Transverse colon (tissue), 4 donors: Measurements from ENCODE around the gene STON2. TPM values are rescaled to one million over a fixed set of nuclear protein-coding genes. Genes with fewer than 3 reads are reported as not detected.

ENCODE experiments used
- DNase-seq: peaks from one replicate; pipeline ENCODE4 v3.0.0-alpha.2; 2019
- H3K27ac ChIP-seq, 4 donors: fragments of 200-600 bp; sonication (generic); 2 replicates each; pipeline ENCODE4 v1.5.1; 2016 to 2018; ENCODE audit warnings: inconsistent platforms in 4 of 4
- H3K27me3 ChIP-seq: fragments of 200-600 bp; sonication (generic); 2 replicates; pipeline ENCODE4 v1.5.1; 2017; ENCODE audit warnings: inconsistent platforms
- H3K36me3 ChIP-seq, 4 donors: fragments of 200-600 bp; sonication (generic); 2 replicates each; pipeline ENCODE4 v1.5.1; 2017 to 2019; ENCODE audit warnings: inconsistent platforms in 4 of 4
- H3K4me1 ChIP-seq, 4 donors: fragments of 200-600 bp; sonication (generic); 2 replicates each; pipeline ENCODE4 v1.5.1; 2017 to 2020; ENCODE audit warnings: inconsistent platforms in 4 of 4
- H3K4me3 ChIP-seq, 4 donors: fragments of 200-600 bp; sonication (generic); 1 replicate in 1 of 4; 2 replicates in 3 of 4; pipeline versions ENCODE4 v1.5.1 to v1.6.1; 2017 to 2019; ENCODE audit warnings: inconsistent platforms in 4 of 4
- H3K9me3 ChIP-seq, 2 donors: fragments of 200-600 bp; sonication (generic); 2 replicates each; pipeline ENCODE4 v1.5.1; 2017 to 2019; ENCODE audit warnings: inconsistent platforms in 2 of 2
- CTCF ChIP-seq, 5 experiments: fragments of 200-600 bp in 3 of 5; fragments of 450-650 bp in 2 of 5; sonication (generic) in 3 of 5; IDR thresholded peaks; 1 replicate in 2 of 5; 2 replicates in 3 of 5; pipeline ENCODE4 v1.5.1; 2016 to 2017; ENCODE audit warnings: antibody characterized with exemption in 5 of 5, inconsistent platforms in 3 of 5, mild to moderate bottlenecking in 2 of 5, moderate library complexity in 1 of 5
- EP300 ChIP-seq: sonication (generic); formaldehyde crosslinking; IDR thresholded peaks from one replicate; pipeline ENCODE4 v1.6.1; 2017; ENCODE audit warnings: antibody characterized with exemption, low read depth
- POLR2A ChIP-seq: fragments of 450-650 bp; IDR thresholded peaks from one replicate; pipeline ENCODE4 v1.6.1; 2016; ENCODE audit warnings: antibody characterized with exemption, mild to moderate bottlenecking, moderate library complexity
- POLR2AphosphoS5 ChIP-seq, 3 donors: sonication (generic); formaldehyde crosslinking; IDR thresholded peaks; one replicate each; pipeline ENCODE4 v1.6.1; 2016; ENCODE audit warnings: antibody characterized with exemption in 3 of 3
- WGBS, 2 donors: methylation state at CpG; one replicate each; pipeline ENCODE4 v1.1.5; 2018; ENCODE audit warnings: low coverage in 1 of 2; 5-methylcytosine and 5-hydroxymethylcytosine counted together
- in situ Hi-C, 4 donors: fragments of 200-750 bp; cut with MboI; loops; one replicate each; pipeline versions ENCODE4 v1.15.0 to v1.15.1; 2017; ENCODE audit warnings: low sequenced_read_pairs in 3 of 4, low pct_ligation_motif_present in 1 of 4, low pct_unique_long_range_greater_than_20kb in 1 of 4
- intact Hi-C: fragments of 100-400 bp; cut with DNase I; formaldehyde crosslinking; loops from one replicate; pipeline ENCODE4 v1.15.1; 2023; ENCODE audit warnings: low total_unique reads
- total RNA-seq, 4 donors: library from RNA; depleted of rRNA; stranded (reverse); fragments of >200 nt; gene quantifications; one replicate each; pipeline ENCODE4 v1.1.0, GENCODE V29; 2016

STON2 gene
- total RNA-seq, 4 donors from 2014 or later = 10.8 to 39.4 (median 17.5) TPM

GRCh38 chr14:81446279-81447007 lies 46.3 kb upstream of the STON2 start:
- peaks cover 7% of the 10 kb centered on the region for H3K27me3 ChIP-seq
- H3K9me3 ChIP-seq = no peaks in the 10 kb centered on the region
- DNase-seq = no peak
- no peaks in the 10 kb centered on the region for H3K36me3 ChIP-seq
- in situ Hi-C loops = loop anchor here in 1 of 4 donors (10.0 kb wide), 1 partner anchor 172 kb away; no protein-coding TSS in a partner anchor
- no peak for TF ChIP-seq EP300
- TF ChIP-seq POLR2AphosphoS5 (IDR thresholded peaks at IDR 0.05) = no peak
- TF ChIP-seq POLR2A = no peak
- TF ChIP-seq CTCF (IDR thresholded peaks at IDR 0.05) = no peak
- WGBS, 2 donors = 80 to 89% methylated on average over 1 to 9 of the region's 9 CpGs
- intact Hi-C loops = no loop called here
- H3K4me1 ChIP-seq = peaks cover 0 to 13% (median 5%) of the 10 kb centered on the region in 4 donors
- H3K27ac ChIP-seq = no peak overlapping the region
- no peak overlapping the region for H3K4me3 ChIP-seq

- intact Hi-C loops (no loop called here), in situ Hi-C loops (loop anchor here in 1 of 4 donors (10.0 kb wide), 1 partner anchor 167 kb away; no protein-coding TSS in a partner anchor)
- Histone ChIP-seq H3K4me3 (no peak overlapping the region), H3K27me3 (peaks cover 21% of the 10 kb centered on the region), H3K9me3 (no peaks in the 10 kb centered on the region), H3K4me1 (peaks cover 3 to 10% (median 5%) of the 10 kb centered on the region in 4 donors), H3K36me3 (no peaks in the 10 kb centered on the region), H3K27ac (no peak overlapping the region)
- TF ChIP-seq CTCF (IDR thresholded peaks at IDR 0.05) = no peak
- no peak for DNase-seq
- WGBS, 2 donors = 53 to 76% methylated on average over 3 to 5 of the region's 5 CpGs
These were observed 41.6 kb upstream of the STON2 start for GRCh38 chr14:81441626-81442134.

- TF ChIP-seq POLR2AphosphoS5 (IDR thresholded peaks at IDR 0.05) (no peak), EP300 (no peak), POLR2A (no peak), CTCF (IDR thresholded peaks at IDR 0.05) (no peak)
- H3K4me1 ChIP-seq = peaks cover 5 to 21% (median 11%) of the 10 kb centered on the region in 4 donors
- H3K9me3 ChIP-seq = no peaks in the 10 kb centered on the region
- DNase-seq = no peak
- H3K27ac ChIP-seq = no peak overlapping the region
- in situ Hi-C loops (loop anchor here in 1 of 4 donors (10.0 kb wide), 1 partner anchor 165 kb away; no protein-coding TSS in a partner anchor), intact Hi-C loops (no loop called here)
- no peak overlapping the region for H3K4me3 ChIP-seq
- H3K27me3 ChIP-seq = peaks cover 32% of the 10 kb centered on the region
- H3K36me3 ChIP-seq = no peaks in the 10 kb centered on the region
- 74 to 90% methylated on average over 3 of the region's 3 CpGs for WGBS, 2 donors
These were observed 39.9 kb upstream of the STON2 start for GRCh38 chr14:81440041-81440440.

GRCh38 chr14:81437244-81437643 lies 37.1 kb upstream of the STON2 start:
- WGBS, 2 donors = 0 to 15% methylated on average over 4 of the region's 4 CpGs
- DNase-seq = no peak
- Histone ChIP-seq H3K27ac (no peak overlapping the region), H3K4me1 (peaks cover 5 to 22% (median 11%) of the 10 kb centered on the region in 4 donors), H3K4me3 (peak overlapping the region in 1 of 4 donors; percentile 59), H3K27me3 (peaks cover 44% of the 10 kb centered on the region), H3K36me3 (no peaks in the 10 kb centered on the region), H3K9me3 (no peaks in the 10 kb centered on the region)
- TF ChIP-seq EP300 = no peak
- no peak for TF ChIP-seq POLR2A
- TF ChIP-seq CTCF (IDR thresholded peaks at IDR 0.05) = no peak
- no peak for TF ChIP-seq POLR2AphosphoS5 (IDR thresholded peaks at IDR 0.05)
- in situ Hi-C loops = no loop called here
- intact Hi-C loops = no loop called here
